Epithelial cell of esophagus (primary cell): Measurements from ENCODE around the gene PPP4R4.

ENCODE experiments used
- DNase-seq: peaks from one replicate; pipeline ENCODE4 v3.0.0; 2010; ENCODE audit warnings: low read depth
- H3K4me3 ChIP-seq: 2 replicates; pipeline ENCODE4 v1.5.1; 2011; ENCODE audit warnings: mild to moderate bottlenecking, low read length, control low read depth
- CTCF ChIP-seq: IDR thresholded peaks from 2 replicates; pipeline ENCODE4 v1.5.1; 2011; ENCODE audit warnings: low read depth, mild to moderate bottlenecking, low read length, control low read depth, inconsistent platforms; ENCODE audit not compliant: insufficient read depth; ENCODE audit errors: missing control alignments

Gene PPP4R4

GRCh38 chr14:94171208-94171607 is 2.9 kb upstream of the PPP4R4 start:
- no peak overlapping the region for H3K4me3 ChIP-seq
- no peak for TF ChIP-seq CTCF
- DNase-seq = peak; percentile 92

GRCh38 chr14:94172545-94172944 is 1.6 kb upstream of the PPP4R4 start:
- no peak for DNase-seq
- TF ChIP-seq CTCF = no peak
- H3K4me3 ChIP-seq = no peak overlapping the region

- TF ChIP-seq CTCF = no peak
- DNase-seq = no peak
- H3K4me3 ChIP-seq = peak overlapping the region; percentile 48
Measured at GRCh38 chr14:94173471-94173884, 644 bp upstream of the PPP4R4 start.

- no peak for TF ChIP-seq CTCF
- peak overlapping the region; percentile 63 for H3K4me3 ChIP-seq
- no peak for DNase-seq
Measured at GRCh38 chr14:94174604-94175010, 485 bp downstream of the PPP4R4 start.

GRCh38 chr14:94175011-94175745 is 1.1 kb downstream of the PPP4R4 start:
- peak overlapping the region; percentile 63 for H3K4me3 ChIP-seq
- no peak for DNase-seq

GRCh38 chr14:94175747-94176146 is 1.6 kb downstream of the PPP4R4 start:
- no peak for DNase-seq
- TF ChIP-seq CTCF = no peak
- H3K4me3 ChIP-seq = peak overlapping the region; percentile 63

More at GRCh38 chr14:94175011-94175745, 1.1 kb downstream of the PPP4R4 start:
- no peak for TF ChIP-seq CTCF

- peak; percentile 90 for DNase-seq
- H3K4me3 ChIP-seq = no peak overlapping the region
- no peak for TF ChIP-seq CTCF
Measured at GRCh38 chr14:94176808-94177207, 2.7 kb downstream of the PPP4R4 start.
